Brain microvascular endothelial cell (primary cell): ENCODE data around the gene EXT2.

Experiments used
- DNase-seq: peaks from one replicate; pipeline ENCODE4 v3.0.0-alpha.2; 2020
- H3K27ac ChIP-seq: fragments of 250-450 bp; sonication (Bioruptor Pico); 2 replicates; pipeline ENCODE4 v1.5.1; 2020; ENCODE audit warnings: mild to moderate bottlenecking, moderate library complexity
- H3K27me3 ChIP-seq: fragments of 250-450 bp; sonication (Bioruptor Pico); replicated peaks from 2 replicates; pipeline ENCODE4 v1.5.1; 2020; ENCODE audit warnings: mild to moderate bottlenecking
- H3K36me3 ChIP-seq: fragments of 250-450 bp; sonication (Bioruptor Pico); replicated peaks from 2 replicates; pipeline ENCODE4 v1.5.1; 2020; ENCODE audit warnings: mild to moderate bottlenecking
- H3K4me3 ChIP-seq: 2 replicates; pipeline ENCODE4 v1.5.1; 2011; ENCODE audit warnings: low read depth, mild to moderate bottlenecking, control low read depth, low read length, moderate library complexity
- in situ Hi-C: cut with HindIII; loops from 2 replicates; pipeline ENCODE4 v1.10.0; 2017; ENCODE audit warnings: low sequenced_read_pairs, low pct_ligation_motif_present
- TF ChIP-seq, protein P1 (sequence below): IDR thresholded peaks from 2 replicates; pipeline ENCODE4 v1.5.1; 2011; ENCODE audit warnings: low read depth, mild to moderate bottlenecking, moderate library complexity, low read length, control low read depth, inconsistent platforms; ENCODE audit errors: missing control alignments

The EXT2 gene

DNA sequence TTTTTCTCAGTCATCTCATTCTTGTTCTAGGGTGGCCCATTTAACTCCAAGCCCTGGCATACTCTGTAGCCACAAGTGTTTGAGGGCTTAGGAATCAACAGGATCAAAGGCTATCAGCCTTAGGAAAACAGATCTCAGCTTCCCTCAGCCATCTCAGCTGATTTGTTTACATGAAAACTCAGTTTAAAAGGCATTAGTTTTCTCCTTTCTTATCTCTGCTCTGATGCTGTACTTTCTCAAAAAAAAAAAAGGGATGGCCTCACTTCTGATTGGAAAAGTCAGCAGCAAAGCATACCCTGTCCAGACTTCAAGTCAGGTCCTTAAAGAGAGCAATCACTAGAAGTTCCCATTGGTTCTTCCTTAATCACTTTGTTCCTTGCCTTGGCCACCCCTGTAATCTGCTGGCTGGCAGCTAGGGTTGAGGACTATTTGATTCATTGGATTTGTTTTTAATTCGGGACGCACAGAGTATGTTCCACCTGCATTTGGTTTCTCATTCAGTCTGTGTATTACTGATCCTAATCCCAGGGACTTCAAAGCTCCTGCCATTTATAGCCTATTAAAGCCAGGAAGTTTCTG, 102.8 kb downstream of the EXT2 start:
- DNase-seq, result no peak
- Histone ChIP-seq H3K36me3 (no peaks in the 10 kb centered on the region), H3K27ac (no peak overlapping the region), H3K27me3 (no peaks in the 10 kb centered on the region), H3K4me3 (no peak overlapping the region)
- TF ChIP-seq, protein P1, sequence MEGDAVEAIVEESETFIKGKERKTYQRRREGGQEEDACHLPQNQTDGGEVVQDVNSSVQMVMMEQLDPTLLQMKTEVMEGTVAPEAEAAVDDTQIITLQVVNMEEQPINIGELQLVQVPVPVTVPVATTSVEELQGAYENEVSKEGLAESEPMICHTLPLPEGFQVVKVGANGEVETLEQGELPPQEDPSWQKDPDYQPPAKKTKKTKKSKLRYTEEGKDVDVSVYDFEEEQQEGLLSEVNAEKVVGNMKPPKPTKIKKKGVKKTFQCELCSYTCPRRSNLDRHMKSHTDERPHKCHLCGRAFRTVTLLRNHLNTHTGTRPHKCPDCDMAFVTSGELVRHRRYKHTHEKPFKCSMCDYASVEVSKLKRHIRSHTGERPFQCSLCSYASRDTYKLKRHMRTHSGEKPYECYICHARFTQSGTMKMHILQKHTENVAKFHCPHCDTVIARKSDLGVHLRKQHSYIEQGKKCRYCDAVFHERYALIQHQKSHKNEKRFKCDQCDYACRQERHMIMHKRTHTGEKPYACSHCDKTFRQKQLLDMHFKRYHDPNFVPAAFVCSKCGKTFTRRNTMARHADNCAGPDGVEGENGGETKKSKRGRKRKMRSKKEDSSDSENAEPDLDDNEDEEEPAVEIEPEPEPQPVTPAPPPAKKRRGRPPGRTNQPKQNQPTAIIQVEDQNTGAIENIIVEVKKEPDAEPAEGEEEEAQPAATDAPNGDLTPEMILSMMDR, result no peak
- in situ Hi-C loops, result no loop called here

- Histone ChIP-seq H3K27me3 (no peaks in the 10 kb centered on the region), H3K36me3 (no peaks in the 10 kb centered on the region), H3K27ac (no peak overlapping the region), H3K4me3 (no peak overlapping the region)
- no peak for DNase-seq
- TF ChIP-seq, protein P1, result no peak
- in situ Hi-C loops, result no loop called here
These were observed 103.8 kb downstream of the EXT2 start for GRCh38 chr11:44199298-44199697.

GRCh38 chr11:44199816-44200215, 104.3 kb downstream of the EXT2 start:
- in situ Hi-C loops, result no loop called here
- TF ChIP-seq, protein P1, result no peak
- Histone ChIP-seq H3K27me3 (no peaks in the 10 kb centered on the region), H3K4me3 (no peak overlapping the region), H3K27ac (no peak overlapping the region), H3K36me3 (no peaks in the 10 kb centered on the region)
- no peak for DNase-seq

- TF ChIP-seq, protein P1, result no peak
- H3K27me3 ChIP-seq, result no peaks in the 10 kb centered on the region
- H3K27ac ChIP-seq, result no peak overlapping the region
- no peak overlapping the region for H3K4me3 ChIP-seq
- DNase-seq, result no peak
- in situ Hi-C loops, result no loop called here
- no peaks in the 10 kb centered on the region for H3K36me3 ChIP-seq
These were observed 108.0 kb downstream of the EXT2 start for GRCh38 chr11:44203270-44204043.

- H3K4me3 ChIP-seq, result no peak overlapping the region
- TF ChIP-seq, protein P1, result no peak
- no peaks in the 10 kb centered on the region for H3K27me3 ChIP-seq
- H3K36me3 ChIP-seq, result no peaks in the 10 kb centered on the region
- in situ Hi-C loops, result no loop called here
- H3K27ac ChIP-seq, result no peak overlapping the region
- no peak for DNase-seq
These were observed 109.9 kb downstream of the EXT2 start for GRCh38 chr11:44205352-44205751.
